NK-92 (cell line): ENCODE data around the gene GLYATL2.

Source experiments
- DNase-seq: peaks from one replicate; lab custom pipeline; 2025; ENCODE audit not compliant: unreplicated experiment; lab: John Stamatoyannopoulos, UW

The GLYATL2 gene, protein sequence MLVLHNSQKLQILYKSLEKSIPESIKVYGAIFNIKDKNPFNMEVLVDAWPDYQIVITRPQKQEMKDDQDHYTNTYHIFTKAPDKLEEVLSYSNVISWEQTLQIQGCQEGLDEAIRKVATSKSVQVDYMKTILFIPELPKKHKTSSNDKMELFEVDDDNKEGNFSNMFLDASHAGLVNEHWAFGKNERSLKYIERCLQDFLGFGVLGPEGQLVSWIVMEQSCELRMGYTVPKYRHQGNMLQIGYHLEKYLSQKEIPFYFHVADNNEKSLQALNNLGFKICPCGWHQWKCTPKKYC

DNA sequence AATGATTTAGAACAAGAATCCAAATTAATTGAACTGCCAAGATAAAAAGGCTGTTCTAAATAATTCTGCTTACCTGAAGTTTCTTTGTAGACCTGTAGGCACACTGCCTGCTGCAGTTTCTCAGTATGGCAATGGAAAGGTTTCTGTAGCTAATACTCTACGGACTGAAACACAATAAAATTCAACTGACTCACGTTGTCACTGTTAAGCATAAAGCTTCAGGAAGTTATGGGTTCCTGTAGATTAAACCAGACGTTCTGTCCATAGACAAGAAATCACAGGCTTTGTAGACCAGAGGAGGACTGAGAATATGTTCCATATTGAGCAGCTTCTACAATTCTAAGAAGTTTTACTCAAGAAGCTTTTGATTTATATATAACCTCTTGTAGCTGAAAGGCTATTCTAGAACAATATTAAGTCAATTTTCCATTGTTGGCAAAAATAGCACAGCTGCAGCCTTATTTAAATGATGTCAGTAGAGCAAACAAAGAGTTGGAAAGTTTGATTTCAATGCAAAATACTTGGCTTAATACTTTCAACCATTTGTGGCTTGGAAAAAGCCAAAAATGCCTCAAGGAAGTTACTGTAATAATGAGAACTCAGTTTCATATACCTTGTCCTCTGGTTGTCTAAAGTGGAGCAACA, at the start of gene GLYATL2:
Gene GLYATL2, minus strand, starts transcription at position 344 of the 645 bp plus-strand sequence. CDS start 5,092 bp downstream, outside the sequence.
- no peak for DNase-seq

DNA sequence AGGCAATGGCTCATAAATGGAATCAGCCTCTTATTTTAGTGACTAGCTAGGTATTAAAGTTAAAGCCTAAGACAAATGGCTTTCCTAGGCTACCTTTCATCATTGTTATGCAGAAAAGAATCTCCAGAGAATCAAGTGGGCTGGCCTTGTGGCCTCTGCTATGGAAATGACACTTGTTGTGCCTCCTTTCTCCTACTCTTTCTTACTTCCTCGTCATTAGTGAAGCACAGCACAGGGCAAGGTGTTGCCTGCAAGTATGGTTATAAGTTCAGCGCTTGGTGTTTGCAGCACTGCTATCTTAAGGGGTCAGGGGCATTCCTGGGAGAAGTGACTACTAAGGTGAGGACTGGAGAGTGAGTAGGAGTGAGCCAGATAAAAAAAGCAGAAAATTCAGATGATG, 49.4 kb upstream of the GLYATL2 start:
- DNase-seq, result no peak

DNA sequence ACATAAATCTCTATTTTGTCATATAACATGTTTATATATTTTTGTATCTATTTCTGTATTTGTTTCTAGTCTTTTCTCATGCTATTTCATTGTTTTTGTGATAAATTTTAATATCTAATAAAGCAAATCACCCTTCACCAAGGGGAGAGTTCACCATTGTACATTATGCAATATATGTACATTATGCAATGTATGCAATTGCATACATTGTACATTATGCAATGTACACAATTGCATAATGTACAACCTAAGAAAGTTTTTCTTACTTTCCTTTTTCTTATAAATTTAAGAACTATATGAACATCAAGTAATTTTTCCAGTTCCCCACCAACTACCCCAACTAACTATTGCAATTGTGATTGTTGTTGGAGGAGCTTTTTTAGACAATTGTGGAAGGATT, 44.1 kb upstream of the GLYATL2 start:
- DNase-seq, result no peak

DNA sequence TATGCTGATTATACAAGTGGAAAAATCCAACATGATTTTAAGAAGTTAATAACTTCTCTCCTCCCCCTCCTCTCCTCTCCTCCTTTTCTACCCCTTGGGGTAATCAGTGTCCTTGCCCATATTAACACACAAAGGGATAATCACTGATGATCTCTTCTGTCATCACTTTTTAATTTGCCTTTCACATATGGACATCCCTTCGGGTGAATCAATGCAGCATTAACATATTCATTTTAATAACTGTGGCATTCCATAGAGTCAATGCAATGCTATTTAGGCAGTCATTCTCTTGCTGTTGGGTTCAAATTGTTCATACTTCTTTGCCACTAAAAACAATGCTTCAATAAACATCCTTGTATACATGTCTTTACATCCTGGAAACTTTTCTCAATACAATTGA, 42.9 kb upstream of the GLYATL2 start:
- no peak for DNase-seq

DNA sequence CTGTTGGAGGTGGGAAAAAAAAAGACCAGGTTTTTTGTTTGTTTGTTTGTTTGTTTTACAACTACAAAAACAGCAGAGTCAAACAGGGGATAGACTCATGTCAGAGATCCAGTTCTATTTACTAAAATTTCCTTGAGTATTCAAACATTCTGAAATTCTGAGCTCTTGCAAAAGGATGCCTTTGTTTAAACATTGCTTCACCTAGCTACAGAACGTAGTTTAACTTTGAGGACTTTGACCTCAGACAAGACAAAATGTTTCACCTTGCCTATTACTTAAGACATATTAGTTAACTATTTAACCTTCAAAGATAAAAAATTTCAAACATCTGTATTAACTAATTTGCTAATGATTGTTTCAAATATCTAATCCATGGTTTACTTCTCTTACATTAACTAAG, 36.1 kb upstream of the GLYATL2 start:
- DNase-seq, result no peak

DNA sequence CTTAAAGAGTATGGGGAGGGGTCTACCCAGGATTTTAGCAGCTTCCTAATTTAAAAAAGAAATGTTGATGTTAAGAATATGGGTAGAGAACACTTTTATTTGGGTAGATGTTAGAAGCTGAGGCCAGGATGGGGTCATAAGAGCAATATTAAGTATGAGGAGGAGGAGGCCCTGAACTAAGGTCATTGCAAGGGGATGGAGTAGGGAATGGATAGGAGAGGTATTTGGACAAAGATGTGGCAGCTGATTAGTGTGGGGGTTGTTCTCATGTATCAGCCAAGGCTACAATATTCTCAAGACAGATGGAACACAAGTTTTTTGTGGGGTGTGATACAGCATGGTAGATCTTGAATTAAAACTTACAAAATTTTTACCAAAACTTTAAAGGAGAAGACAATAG, 35.7 kb upstream of the GLYATL2 start:
- no peak for DNase-seq

DNA sequence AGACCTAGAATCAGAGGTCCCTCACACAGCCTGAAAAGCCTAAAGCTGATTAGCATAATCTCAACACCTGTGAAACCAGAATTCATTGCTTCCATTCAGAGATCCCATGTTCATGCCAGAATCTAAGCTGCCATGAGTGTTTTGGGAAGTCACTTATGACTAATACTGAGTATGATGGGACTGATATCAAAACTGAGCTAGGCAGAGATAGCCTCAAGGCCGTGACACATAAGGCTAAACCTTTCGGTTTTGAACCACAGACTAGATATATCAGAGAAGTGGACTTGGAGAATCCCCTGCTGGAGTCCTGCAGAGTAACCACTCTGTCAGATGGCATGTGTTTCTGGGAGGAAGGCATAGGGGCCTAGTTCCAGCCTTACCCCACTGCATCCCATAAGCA, 23.1 kb upstream of the GLYATL2 start:
- DNase-seq, result no peak

DNA sequence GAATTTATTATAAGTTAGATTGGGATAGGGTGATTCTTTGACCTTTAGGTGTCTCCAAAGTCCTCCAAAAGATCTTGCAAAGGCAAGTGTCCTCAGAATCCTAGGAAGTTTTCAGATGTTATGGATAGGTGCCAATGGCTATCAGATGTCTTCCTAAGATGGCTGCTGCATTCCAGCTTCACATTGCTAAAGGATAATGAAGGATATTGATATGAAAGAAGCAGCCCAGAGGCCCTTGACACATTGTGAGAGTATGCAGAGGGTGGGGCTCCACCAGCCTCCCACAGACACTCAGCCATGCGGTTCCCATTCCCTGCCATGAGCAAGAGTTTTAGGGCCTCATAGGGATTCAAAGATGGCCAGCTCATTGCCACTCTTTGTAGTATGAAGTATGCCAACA, 22.3 kb upstream of the GLYATL2 start:
- no peak for DNase-seq

DNA sequence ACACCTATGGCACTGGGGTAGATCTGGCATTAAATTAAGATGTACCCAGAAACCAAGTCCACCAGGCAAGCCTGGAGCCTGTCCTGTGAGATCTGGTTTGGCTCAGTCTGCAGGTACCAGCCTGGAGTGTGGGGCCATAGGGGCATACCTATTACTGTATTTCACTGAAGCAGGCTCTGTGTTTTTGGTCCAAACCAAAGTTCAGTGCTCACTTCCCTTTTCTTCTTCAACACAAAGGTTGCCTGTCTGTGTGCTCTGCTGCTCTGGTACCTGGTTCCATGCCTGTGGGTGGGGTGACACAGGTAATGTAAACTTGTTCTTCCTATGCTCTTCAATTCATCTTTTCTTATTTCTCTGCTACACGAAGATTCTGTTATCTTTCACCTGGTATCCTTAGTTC, 19.8 kb upstream of the GLYATL2 start:
- no peak for DNase-seq

DNA sequence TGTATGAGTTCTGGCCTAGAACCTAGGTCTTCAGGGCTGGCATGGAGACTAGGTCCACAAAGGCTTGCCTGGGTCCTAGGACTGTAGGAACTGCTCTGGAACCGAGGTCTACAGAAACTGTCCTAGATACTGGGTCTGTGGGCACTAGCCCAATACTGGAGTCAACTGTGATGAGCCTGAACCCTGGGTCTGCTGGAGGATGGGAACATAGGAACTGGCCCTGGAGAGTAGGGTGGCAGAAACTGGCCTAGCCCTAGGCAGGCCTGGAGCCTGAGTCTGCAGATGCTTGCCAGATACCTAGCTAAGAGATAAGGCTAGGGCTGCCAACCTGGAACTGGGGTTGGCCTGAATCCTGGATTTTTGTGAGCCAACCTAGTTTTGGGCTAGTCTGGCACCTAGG, 19.2 kb upstream of the GLYATL2 start:
- no peak for DNase-seq

DNA sequence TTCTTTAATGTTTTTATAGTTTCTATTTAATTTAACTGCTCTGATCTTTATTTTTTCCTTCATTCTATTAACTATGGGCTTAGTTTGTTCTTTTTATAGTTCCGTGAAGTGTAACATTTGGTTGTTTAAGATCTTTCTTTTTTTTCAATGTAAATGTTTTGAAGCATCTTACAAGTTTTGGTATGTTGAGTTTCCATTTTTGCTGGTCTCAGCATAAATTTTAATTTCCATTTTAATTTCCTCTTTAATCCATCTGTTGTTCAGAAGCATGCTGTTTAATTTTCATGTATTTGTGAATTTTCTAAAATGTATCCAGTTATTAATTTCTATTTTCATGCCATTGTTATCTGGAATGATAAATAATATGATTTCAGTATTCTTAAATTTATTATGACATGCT, 17.0 kb upstream of the GLYATL2 start:
- no peak for DNase-seq

DNA sequence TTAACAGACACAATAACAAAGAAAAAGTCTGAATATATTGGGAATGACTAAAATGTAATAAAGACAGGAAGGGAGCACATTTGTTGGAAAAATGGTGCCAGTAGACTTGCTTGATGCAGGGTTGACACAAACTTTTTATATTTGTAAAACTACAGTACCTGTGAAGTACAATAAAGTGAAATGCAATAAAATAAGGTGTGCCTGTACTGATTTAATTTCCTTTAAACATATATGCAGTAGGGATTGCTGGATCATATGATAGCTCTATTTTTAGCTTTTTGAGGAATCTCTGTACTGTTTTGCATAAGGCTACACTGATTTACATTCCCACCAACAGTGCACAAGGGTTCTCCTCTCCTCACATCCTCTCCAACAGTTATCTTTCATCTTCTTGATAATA, 12.3 kb upstream of the GLYATL2 start:
- no peak for DNase-seq

DNA sequence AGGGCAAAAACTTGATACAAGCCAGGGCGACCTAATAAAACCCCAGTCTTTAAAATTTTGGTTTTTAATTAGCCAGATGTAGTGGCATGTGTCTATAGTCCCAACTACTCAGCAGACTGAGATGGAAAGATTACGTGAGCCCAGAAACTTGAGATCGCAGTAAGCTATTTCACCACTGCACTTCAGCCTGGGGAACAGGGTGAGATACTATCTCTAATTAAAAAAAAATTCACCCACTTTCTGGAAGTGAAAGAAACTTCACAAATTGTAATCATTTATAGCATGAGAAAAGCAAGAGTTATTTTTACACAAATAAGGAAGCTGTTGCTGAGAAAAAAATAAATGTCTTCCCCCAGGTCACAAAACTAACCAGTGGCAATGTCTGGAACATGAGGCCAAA, 882 bp upstream of the GLYATL2 start:
- no peak for DNase-seq

DNA sequence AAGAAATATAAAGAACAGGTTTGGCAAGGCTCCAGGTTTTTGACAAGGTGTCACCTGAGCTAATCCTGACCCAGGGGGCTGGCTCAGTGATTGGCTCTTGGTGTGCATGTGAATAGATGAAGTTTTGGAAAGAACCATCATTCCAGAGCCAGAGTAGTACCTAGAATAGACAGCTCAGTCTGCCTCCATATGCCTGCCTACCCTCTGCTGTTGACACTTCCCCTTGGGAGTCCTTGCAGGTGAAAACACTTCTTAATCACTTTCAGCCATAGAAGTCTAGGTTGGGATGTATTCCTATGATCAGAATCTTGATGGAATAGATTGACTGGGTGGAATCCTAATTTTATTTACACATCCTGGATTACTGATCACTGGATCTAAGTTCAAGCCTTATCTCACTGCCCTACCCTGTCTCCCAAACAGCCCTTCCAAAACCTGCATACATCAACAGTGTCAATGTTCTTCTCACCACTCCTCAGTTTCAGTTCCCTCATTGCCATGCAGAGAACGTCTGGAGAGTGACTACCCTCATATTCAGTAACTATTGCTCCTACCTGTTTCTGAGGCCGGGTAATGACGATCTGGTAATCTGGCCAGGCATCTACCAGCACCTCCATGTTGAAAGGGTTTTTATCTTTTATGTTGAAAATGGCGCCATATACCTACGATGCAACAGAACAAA, 6.7 kb downstream of the GLYATL2 start:
- no peak for DNase-seq

DNA sequence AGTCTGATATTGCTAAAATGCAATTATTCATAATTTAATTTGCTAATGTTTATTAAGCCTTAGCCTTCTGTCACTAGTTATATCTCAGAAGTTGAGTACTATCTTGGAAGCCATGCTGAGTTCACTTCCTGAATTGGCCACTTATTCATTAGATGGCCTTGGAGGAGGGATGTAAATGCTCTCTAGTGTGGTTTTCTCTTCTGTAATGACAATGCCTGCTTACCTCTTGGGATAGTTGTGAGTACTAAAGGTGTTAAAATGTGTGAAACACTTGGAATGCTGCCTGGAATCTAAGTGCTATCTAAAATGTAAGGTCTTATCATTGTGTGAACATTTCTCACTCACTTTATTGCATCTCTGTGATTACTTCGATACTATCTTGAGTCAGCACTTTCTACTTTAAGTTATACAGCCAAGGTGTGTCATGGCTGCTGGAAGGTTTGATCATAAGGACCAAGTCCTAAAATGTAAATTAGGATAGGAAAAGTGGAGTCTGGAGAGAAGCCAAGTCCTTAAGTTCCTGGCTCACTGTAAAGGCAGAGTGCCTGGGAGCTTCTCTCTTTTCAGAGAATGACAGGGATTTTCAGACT, 12.4 kb downstream of the GLYATL2 start:
- no peak for DNase-seq

DNA sequence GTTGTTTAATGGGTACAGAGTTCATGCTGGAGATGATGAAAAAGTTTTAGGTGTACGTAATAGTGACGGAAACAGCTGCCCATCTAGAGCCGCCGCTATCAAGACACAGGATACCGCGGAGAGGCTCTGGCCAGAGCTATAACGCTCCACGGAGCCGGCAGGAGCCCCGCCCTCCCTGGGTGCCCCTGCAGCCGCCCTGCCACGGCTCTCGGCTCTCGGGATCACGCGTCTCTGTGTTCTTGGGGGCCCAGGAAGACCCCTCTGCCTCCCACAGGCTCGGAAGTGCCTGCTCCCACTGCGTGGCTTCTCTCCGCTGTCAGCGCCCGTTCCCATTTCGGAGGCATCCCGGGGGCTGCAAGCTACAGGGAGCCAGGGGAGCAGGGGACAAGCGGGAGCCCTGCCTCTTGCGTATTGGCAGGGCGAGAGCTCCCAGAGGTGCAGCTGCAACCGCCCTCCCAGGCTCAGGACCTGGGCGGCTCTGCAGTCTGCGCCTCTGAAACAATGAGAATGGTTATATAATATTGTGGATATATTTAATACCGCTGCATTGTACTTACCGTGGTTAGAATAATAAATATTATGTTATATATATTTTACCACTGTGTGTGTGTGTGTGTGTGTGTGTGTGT, 13.7 kb downstream of the GLYATL2 start:
- no peak for DNase-seq

DNA sequence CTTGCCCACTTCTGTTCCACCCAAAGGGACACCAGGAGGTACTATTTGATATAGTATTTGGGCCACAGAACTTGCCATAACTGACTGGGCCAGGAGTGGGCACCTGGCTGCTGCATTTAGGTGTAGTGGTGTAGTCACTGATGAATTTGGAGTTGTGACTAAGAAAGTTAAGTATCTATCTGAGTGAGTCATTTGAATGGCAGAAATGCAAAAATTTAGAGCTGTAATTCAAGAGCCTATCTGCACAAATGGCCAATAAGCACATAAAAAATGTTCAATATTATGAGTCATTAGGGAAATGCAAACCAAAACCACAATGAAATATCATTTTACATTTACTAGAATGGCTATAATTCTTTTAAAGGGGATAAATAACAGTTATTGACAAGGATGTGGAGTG, 14.7 kb downstream of the GLYATL2 start:
- DNase-seq, result no peak

DNA sequence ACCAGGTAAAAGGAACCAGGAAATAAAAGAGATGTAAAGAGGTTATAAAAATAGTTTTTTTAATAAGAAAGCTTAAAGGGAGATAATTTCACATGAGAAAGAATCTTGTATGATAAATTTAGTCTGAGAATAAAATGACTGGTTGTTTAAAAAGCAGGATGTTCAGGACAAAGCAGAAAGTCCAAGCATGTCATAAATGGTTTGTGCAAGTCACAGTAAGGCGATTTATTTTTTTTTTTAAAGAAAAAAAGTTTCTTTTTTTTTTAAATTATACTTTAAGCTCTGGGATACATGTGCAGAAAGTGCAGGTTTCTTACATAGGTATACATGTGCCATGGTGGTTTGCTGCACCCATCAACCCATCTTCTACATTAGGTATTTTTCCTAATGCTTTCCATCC, 30.8 kb downstream of the GLYATL2 start:
- DNase-seq, result no peak

DNA sequence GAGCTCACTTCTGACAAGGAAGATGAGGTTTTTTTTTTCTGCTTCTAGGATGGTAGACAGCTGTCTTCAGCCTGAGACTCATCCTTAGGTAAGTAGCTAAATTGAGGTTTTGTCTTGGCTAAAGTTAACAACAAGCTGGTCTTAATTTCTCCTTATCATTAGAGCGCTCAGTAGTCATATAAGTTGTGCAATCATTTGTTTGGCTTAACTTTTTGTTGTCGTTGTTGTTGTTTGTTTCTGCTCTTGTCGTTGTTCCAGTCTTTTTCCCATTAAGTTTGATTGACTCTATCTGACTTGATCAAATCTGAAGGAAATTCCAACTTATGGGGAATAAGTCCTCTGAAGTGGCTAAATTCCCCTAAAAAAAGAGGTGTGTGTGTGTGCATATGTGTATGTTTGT, 33.0 kb downstream of the GLYATL2 start:
- no peak for DNase-seq

DNA sequence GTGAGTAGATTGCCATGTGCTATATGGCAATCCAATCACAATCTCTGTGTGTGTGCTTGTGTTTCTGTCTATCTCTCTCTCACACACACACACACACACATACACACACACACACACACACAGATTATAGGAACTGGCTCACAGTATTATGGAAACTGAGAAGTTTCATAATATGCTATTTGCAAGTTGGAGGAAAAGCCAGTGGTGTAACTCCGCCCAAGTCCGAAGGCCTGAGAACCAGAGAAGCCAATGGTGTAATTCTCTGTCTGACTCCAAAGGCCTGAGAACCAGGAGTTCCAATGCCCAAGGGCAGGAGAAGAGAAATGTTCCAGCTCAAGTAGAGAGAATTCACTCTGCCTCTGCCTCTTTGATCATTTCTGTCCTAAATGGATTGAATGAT, 37.2 kb downstream of the GLYATL2 start:
- no peak for DNase-seq

DNA sequence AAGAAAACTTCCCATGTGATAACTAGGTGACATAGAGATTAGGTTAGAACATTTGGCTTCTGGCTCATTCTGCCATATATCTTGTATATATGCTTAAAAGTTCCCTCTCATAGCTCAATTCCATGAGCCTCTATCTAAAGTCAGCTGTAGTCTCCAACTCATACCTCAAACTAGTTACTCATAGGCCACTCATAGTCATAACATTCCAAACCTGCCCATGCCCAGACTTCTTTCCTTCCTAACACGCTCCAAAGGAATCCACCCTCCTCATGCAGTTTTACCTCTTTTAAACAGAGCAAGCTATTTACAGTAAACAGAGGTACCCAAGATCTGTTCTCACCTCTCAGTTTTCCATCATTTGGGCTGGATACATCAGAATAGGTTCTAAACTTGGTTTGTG, 39.4 kb downstream of the GLYATL2 start:
- no peak for DNase-seq
